Measurements from ENCODE around the gene MAML3.

Gene MAML3

GRCh38 chr4:139801895-139802294 lies 352.1 kb downstream of the MAML3 start:
- no peaks in the 10 kb centered on the region for H3K27me3 Mint-ChIP-seq
- no peaks in the 10 kb centered on the region for H3K9me3 Mint-ChIP-seq
- intact Hi-C loops (cut with micrococcal nuclease): no loop called here
- H3K36me3 Mint-ChIP-seq (ENCODE audit: low read depth): no peaks in the 10 kb centered on the region
- no peak overlapping the region for H3K27ac Mint-ChIP-seq
- H3K4me3 Mint-ChIP-seq: no peak overlapping the region
- no peaks in the 10 kb centered on the region for H3K4me1 Mint-ChIP-seq (ENCODE audit: low read depth)

GRCh38 chr4:139800082-139800481 lies 353.9 kb downstream of the MAML3 start:
- H3K27ac Mint-ChIP-seq: no peak overlapping the region
- H3K27me3 Mint-ChIP-seq: no peaks in the 10 kb centered on the region
- no peaks in the 10 kb centered on the region for H3K36me3 Mint-ChIP-seq (ENCODE audit: low read depth)
- intact Hi-C loops (cut with micrococcal nuclease): no loop called here
- no peak overlapping the region for H3K4me3 Mint-ChIP-seq
- no peaks in the 10 kb centered on the region for H3K4me1 Mint-ChIP-seq (ENCODE audit: low read depth)
- no peaks in the 10 kb centered on the region for H3K9me3 Mint-ChIP-seq

GRCh38 chr4:139799615-139800014 lies 354.4 kb downstream of the MAML3 start:
- Mint-ChIP-seq H3K4me1 (ENCODE audit: low read depth) (no peaks in the 10 kb centered on the region), H3K27ac (no peak overlapping the region), H3K9me3 (no peaks in the 10 kb centered on the region), H3K36me3 (ENCODE audit: low read depth) (peaks cover under 1% of the 10 kb centered on the region), H3K27me3 (no peaks in the 10 kb centered on the region), H3K4me3 (no peak overlapping the region)
- intact Hi-C loops (cut with micrococcal nuclease): no loop called here

GRCh38 chr4:139798456-139798855 lies 355.5 kb downstream of the MAML3 start:
- intact Hi-C loops (cut with micrococcal nuclease): no loop called here
- Mint-ChIP-seq H3K4me1 (ENCODE audit: low read depth) (no peaks in the 10 kb centered on the region), H3K27me3 (no peaks in the 10 kb centered on the region), H3K4me3 (no peak overlapping the region), H3K27ac (no peak overlapping the region), H3K9me3 (no peaks in the 10 kb centered on the region), H3K36me3 (ENCODE audit: low read depth) (peaks cover 6% of the 10 kb centered on the region)

GRCh38 chr4:139797287-139797686 lies 356.7 kb downstream of the MAML3 start:
- no peak overlapping the region for H3K4me3 Mint-ChIP-seq
- H3K9me3 Mint-ChIP-seq: no peaks in the 10 kb centered on the region
- H3K27ac Mint-ChIP-seq: no peak overlapping the region
- H3K27me3 Mint-ChIP-seq: no peaks in the 10 kb centered on the region
- peaks cover 6% of the 10 kb centered on the region for H3K36me3 Mint-ChIP-seq (ENCODE audit: low read depth)
- H3K4me1 Mint-ChIP-seq (ENCODE audit: low read depth): no peaks in the 10 kb centered on the region
- intact Hi-C loops (cut with micrococcal nuclease): no loop called here

GRCh38 chr4:139795527-139796314 lies 358.3 kb downstream of the MAML3 start:
- no peak overlapping the region for H3K27ac Mint-ChIP-seq
- H3K9me3 Mint-ChIP-seq: no peaks in the 10 kb centered on the region
- no peaks in the 10 kb centered on the region for H3K4me1 Mint-ChIP-seq (ENCODE audit: low read depth)
- no peaks in the 10 kb centered on the region for H3K27me3 Mint-ChIP-seq
- intact Hi-C loops (cut with micrococcal nuclease): no loop called here
- peaks cover 6% of the 10 kb centered on the region for H3K36me3 Mint-ChIP-seq (ENCODE audit: low read depth)
- H3K4me3 Mint-ChIP-seq: no peak overlapping the region

- H3K27me3 Mint-ChIP-seq: no peaks in the 10 kb centered on the region
- H3K36me3 Mint-ChIP-seq (ENCODE audit: low read depth): peaks cover 6% of the 10 kb centered on the region
- no peaks in the 10 kb centered on the region for H3K9me3 Mint-ChIP-seq
- H3K4me3 Mint-ChIP-seq: no peak overlapping the region
- intact Hi-C loops (cut with micrococcal nuclease): no loop called here
- H3K4me1 Mint-ChIP-seq (ENCODE audit: low read depth): peaks cover 6% of the 10 kb centered on the region
- H3K27ac Mint-ChIP-seq: no peak overlapping the region
Observed at GRCh38 chr4:139794158-139794954, 359.6 kb downstream of the MAML3 start.

GRCh38 chr4:139791681-139792080 lies 362.3 kb downstream of the MAML3 start:
- Mint-ChIP-seq H3K27ac (no peak overlapping the region), H3K4me1 (ENCODE audit: low read depth) (peaks cover 30% of the 10 kb centered on the region), H3K9me3 (no peaks in the 10 kb centered on the region), H3K27me3 (no peaks in the 10 kb centered on the region), H3K4me3 (no peak overlapping the region), H3K36me3 (ENCODE audit: low read depth) (peaks cover 6% of the 10 kb centered on the region)
- intact Hi-C loops (cut with micrococcal nuclease): no loop called here

GRCh38 chr4:139790291-139790690 lies 363.7 kb downstream of the MAML3 start:
- Mint-ChIP-seq H3K9me3 (no peaks in the 10 kb centered on the region), H3K4me1 (ENCODE audit: low read depth) (peaks cover 30% of the 10 kb centered on the region), H3K4me3 (no peak overlapping the region), H3K27me3 (no peaks in the 10 kb centered on the region), H3K27ac (no peak overlapping the region), H3K36me3 (ENCODE audit: low read depth) (peaks cover 6% of the 10 kb centered on the region)
- intact Hi-C loops (cut with micrococcal nuclease): no loop called here

- no peak overlapping the region for H3K27ac Mint-ChIP-seq
- no peaks in the 10 kb centered on the region for H3K9me3 Mint-ChIP-seq
- peaks cover 30% of the 10 kb centered on the region for H3K4me1 Mint-ChIP-seq (ENCODE audit: low read depth)
- H3K36me3 Mint-ChIP-seq (ENCODE audit: low read depth): peaks cover under 1% of the 10 kb centered on the region
- intact Hi-C loops (cut with micrococcal nuclease): loop anchor here (2.0 kb wide), 1 partner anchor 54 kb away; no protein-coding TSS in a partner anchor
- no peaks in the 10 kb centered on the region for H3K27me3 Mint-ChIP-seq
- H3K4me3 Mint-ChIP-seq: no peak overlapping the region
Observed at GRCh38 chr4:139789096-139789654, 364.8 kb downstream of the MAML3 start.

- no peak overlapping the region for H3K4me3 Mint-ChIP-seq
- no peaks in the 10 kb centered on the region for H3K27me3 Mint-ChIP-seq
- no peaks in the 10 kb centered on the region for H3K9me3 Mint-ChIP-seq
- H3K27ac Mint-ChIP-seq: peak overlapping the region; percentile 43
- intact Hi-C loops (cut with micrococcal nuclease): no loop called here
- H3K36me3 Mint-ChIP-seq (ENCODE audit: low read depth): no peaks in the 10 kb centered on the region
- H3K4me1 Mint-ChIP-seq (ENCODE audit: low read depth): peaks cover 30% of the 10 kb centered on the region
Observed at GRCh38 chr4:139786494-139787354, 367.3 kb downstream of the MAML3 start.

- Mint-ChIP-seq H3K4me3 (no peak overlapping the region), H3K4me1 (ENCODE audit: low read depth) (peaks cover 30% of the 10 kb centered on the region), H3K9me3 (no peaks in the 10 kb centered on the region), H3K27ac (no peak overlapping the region), H3K36me3 (ENCODE audit: low read depth) (no peaks in the 10 kb centered on the region), H3K27me3 (no peaks in the 10 kb centered on the region)
- intact Hi-C loops (cut with micrococcal nuclease): no loop called here
Observed at GRCh38 chr4:139785356-139785755, 368.6 kb downstream of the MAML3 start.

- H3K36me3 Mint-ChIP-seq (ENCODE audit: low read depth): no peaks in the 10 kb centered on the region
- H3K9me3 Mint-ChIP-seq: no peaks in the 10 kb centered on the region
- intact Hi-C loops (cut with micrococcal nuclease): no loop called here
Observed at GRCh38 chr4:139783741-139784484, 370.1 kb downstream of the MAML3 start.

More at GRCh38 chr4:139783741-139784484, 370.1 kb downstream of the MAML3 start:
- Mint-ChIP-seq H3K27ac (no peak overlapping the region), H3K4me3 (no peak overlapping the region), H3K4me1 (ENCODE audit: low read depth) (peaks cover 19% of the 10 kb centered on the region), H3K27me3 (no peaks in the 10 kb centered on the region)
